Endothelial cell of umbilical vein (primary cell): ENCODE measurements around the gene ALG12. TPM values are rescaled to one million over a fixed set of nuclear protein-coding genes. Genes with fewer than 3 reads are reported as not detected.
"Not testable (repeated sequence)": the region's sequence is repeated elsewhere in the genome, so short reads cannot be mapped to it uniquely, and the experiment has no call there.

Experiments used
- BruUV-seq: library from RNA; stranded (reverse); fragments of 400-500 nt; replicated peaks from 2 replicates; lab custom pipeline; 2021; lab: Mats Ljungman, UMichigan
- CTCF ChIA-PET: fragments of 300-600, 350-600 bp; sonication (Branson Sonifier 250); formaldehyde crosslinking; loops from one replicate; lab custom pipeline; 2021; ENCODE audit warnings: antibody characterized with exemption, inconsistent platforms; lab: Charles Lee
- POLR2A ChIA-PET: fragments of 300-600, 350-600 bp; sonication (Branson Sonifier 250); formaldehyde crosslinking; loops from one replicate; lab custom pipeline; 2021; ENCODE audit warnings: antibody characterized with exemption, inconsistent platforms; lab: Charles Lee
- DNase-seq: peaks from one replicate; pipeline ENCODE4 v3.0.0-alpha.2; 2011; ENCODE audit warnings: low read depth, low spot score
- FAIRE-seq: peaks from 2 replicates; lab custom pipeline; 2011; peaks lifted over from hg19 to GRCh38; lab: Jason Lieb, UNC
- H2AFZ ChIP-seq: 2 replicates; pipeline ENCODE4 v1.6.0; 2012; ENCODE audit warnings: low read depth, low read length, control low read depth, inconsistent platforms
- H3K27ac ChIP-seq: 2 replicates; pipeline ENCODE4 v1.5.1; 2011; ENCODE audit warnings: low read depth, mild to moderate bottlenecking, control low read depth, low read length, moderate library complexity; ENCODE audit not compliant: insufficient read depth
- H3K27me3 ChIP-seq, 2 experiments: 2 replicates each; pipeline versions ENCODE4 v1.6.0 to v1.6.1; 2011; ENCODE audit warnings: low read length in 2 of 2, mixed read lengths in 1 of 2; ENCODE audit not compliant: control insufficient read depth in 2 of 2, insufficient read depth in 2 of 2
- H3K36me3 ChIP-seq, 2 experiments: 2 replicates in 1 of 2; 3 replicates in 1 of 2; pipeline ENCODE4 v1.5.1; 2011; ENCODE audit warnings: low read length in 2 of 2, mild to moderate bottlenecking in 1 of 2, moderate library complexity in 1 of 2; ENCODE audit not compliant: control insufficient read depth in 2 of 2, insufficient read depth in 2 of 2; ENCODE audit errors: extremely low read depth in 1 of 2
- H3K4me1 ChIP-seq: 3 replicates; pipeline ENCODE4 v1.5.1; 2011; ENCODE audit warnings: mild to moderate bottlenecking, low read length; ENCODE audit not compliant: control insufficient read depth, insufficient read depth; ENCODE audit errors: extremely low read depth
- H3K4me2 ChIP-seq: 2 replicates; pipeline ENCODE4 v1.6.1; 2011; ENCODE audit warnings: low read length, control low read depth, mixed read lengths; ENCODE audit not compliant: insufficient read depth
- H3K4me3 ChIP-seq, 3 experiments: fragments of 200-600 bp in 1 of 3; sonication (generic), shearing (Covaris generic) in 1 of 3; replicated peaks in 1 of 3; 2 replicates each; pipeline ENCODE4 v1.5.1; 2011 to 2016; ENCODE audit warnings: control low read depth in 3 of 3, low read length in 3 of 3, mild to moderate bottlenecking in 2 of 3, inconsistent platforms in 1 of 3, low read depth in 1 of 3, moderate library complexity in 1 of 3; ENCODE audit not compliant: insufficient read depth in 1 of 3
- H3K79me2 ChIP-seq: 2 replicates; pipeline ENCODE4 v1.6.0; 2012; ENCODE audit warnings: low read length, inconsistent platforms; ENCODE audit not compliant: control insufficient read depth, insufficient read depth
- H3K9ac ChIP-seq: replicated peaks from 2 replicates; pipeline ENCODE3; 2011; ENCODE audit warnings: low read length, control low read depth; ENCODE audit not compliant: insufficient read depth; ENCODE audit errors: extremely low read depth
- H3K9me1 ChIP-seq: replicated peaks from 3 replicates; pipeline ENCODE4 v1.6.0; 2011; ENCODE audit warnings: mild to moderate bottlenecking, low read length; ENCODE audit not compliant: control insufficient read depth, insufficient read depth; ENCODE audit errors: extremely low read depth
- H3K9me3 ChIP-seq: replicated peaks from 2 replicates; pipeline ENCODE4 v1.5.1; 2012; ENCODE audit warnings: low read length, inconsistent platforms; ENCODE audit not compliant: control insufficient read depth, insufficient read depth
- H4K20me1 ChIP-seq: replicated peaks from 2 replicates; pipeline ENCODE3; 2011; ENCODE audit warnings: mild to moderate bottlenecking, low read length; ENCODE audit not compliant: control insufficient read depth, insufficient read depth; ENCODE audit errors: extremely low read depth
- FOS ChIP-seq: IDR thresholded peaks from 2 replicates; pipeline ENCODE4 v1.6.1; 2011; ENCODE audit warnings: mild to moderate bottlenecking, low read length, moderate library complexity, borderline replicate concordance; ENCODE audit not compliant: insufficient read depth
- JUN ChIP-seq: IDR thresholded peaks from 2 replicates; pipeline ENCODE4 v1.6.1; 2011; ENCODE audit warnings: borderline replicate concordance, low read depth; ENCODE audit not compliant: insufficient read length, insufficient read depth
- POLR2A ChIP-seq: IDR thresholded peaks from 2 replicates; pipeline ENCODE4 v1.6.1; 2012; ENCODE audit warnings: low read depth, mild to moderate bottlenecking, control low read depth, low read length
- POLR2AphosphoS5 ChIP-seq: IDR thresholded peaks from 2 replicates; pipeline ENCODE4 v1.6.1; 2012; ENCODE audit warnings: low read depth, mild to moderate bottlenecking, control low read depth, low read length, moderate library complexity; ENCODE audit not compliant: insufficient read depth
- dilution Hi-C: fragments of 300-500 bp; cut with MboI; formaldehyde crosslinking; loops from one replicate; pipeline ENCODE4 v1.15.0; 2019; ENCODE audit warnings: low sequenced_read_pairs; ENCODE audit not compliant: extremely low pct_ligation_motif_present
- intact Hi-C: fragments of 100-400 bp; cut with micrococcal nuclease; formaldehyde crosslinking; loops from one replicate; pipeline ENCODE4 v1.10.0; 2022
- polyA plus RNA-seq, 4 experiments: library from polyadenylated mRNA; depleted of rRNA in 3 of 4; stranded (reverse) in 3 of 4; unstranded in 1 of 4; fragments of >200 nt; gene quantifications; 2 replicates each; pipeline versions ENCODE4 v1.2.1 to v1.2.3, GENCODE V29; 2011 to 2012; ENCODE audit warnings: missing spikeins in 1 of 4
- total RNA-seq: library from RNA; stranded (reverse); gene quantifications from 2 replicates; pipeline ENCODE4 v1.2.3, GENCODE V29; 2021

ALG12 gene
- total and polyA plus RNA-seq, 2 donors (not counting 3 experiments of a cell fraction or from before 2014, with no cell fraction given), result 14.6 to 18.0 TPM

- peak; percentile 97 for DNase-seq
- ChIA-PET POLR2A (no interaction called here), CTCF (no interaction called here)
- Histone ChIP-seq H3K9me3 (no peaks in the 10 kb centered on the region), H3K79me2 (peaks cover 40% of the 10 kb centered on the region), H3K9me1 (no peaks in the 10 kb centered on the region), H3K27ac (peak within 1 kb of the TSS; percentile 74), H3K27me3 (peaks cover 8 to 22% of the 10 kb centered on the region in 2 experiments), H3K9ac (peak within 1 kb of the TSS; percentile 94), H4K20me1 (peaks cover 7% of the 10 kb centered on the region), H3K4me3 (peak within 1 kb of the TSS; percentile 83 to 99 (median 86)), H3K36me3 (no peaks in the 10 kb centered on the region), H3K4me1 (peaks cover 22% of the 10 kb centered on the region), H2AFZ (peak within 1 kb of the TSS; percentile 98), H3K4me2 (peak within 1 kb of the TSS; percentile 97)
- intact Hi-C loops, result loop anchor here (1.0 to 5.0 kb wide), 3 partner anchors 25 to 259 kb away; partner anchors contain the start of genes ALG12 and CRELD2
- dilution Hi-C loops, result no loop called here
- TSS peak; percentile 50 for BruUV-seq
- TF ChIP-seq POLR2AphosphoS5 (peak; percentile 60), FOS (no peak), JUN (no peak), POLR2A (peak; percentile 78)
- peak; percentile 89 for FAIRE-seq
Observed at GRCh38 chr22:49852898-49853894, 65.0 kb downstream of the ALG12 start, which contains the start of gene ZBED4. TSS of gene ZBED4 (plus strand) at chr22:49853844. CDS start at chr22:49883663, 29,819 bp downstream.

- DNase-seq, H3K9me3 ChIP-seq, POLR2A ChIA-PET, FAIRE-seq, H4K20me1 ChIP-seq, BruUV-seq, CTCF ChIA-PET, H3K36me3 ChIP-seq, H3K27ac ChIP-seq, dilution Hi-C loops, H3K9me1 ChIP-seq: not testable (repeated sequence)
- H3K4me2 ChIP-seq, result peak overlapping the region; percentile 97
- H3K4me3 ChIP-seq, result peak overlapping the region; percentile 70 to 86 (median 83)
- intact Hi-C loops, result loop anchor here (5.0 kb wide), 1 partner anchor 260 kb away; no protein-coding TSS in a partner anchor
- H2AFZ ChIP-seq, result peak overlapping the region; percentile 98
- H3K27me3 ChIP-seq, result peaks cover 15 to 28% of the 10 kb centered on the region in 2 experiments
- H3K9ac ChIP-seq, result peak overlapping the region; percentile 85
- H3K4me1 ChIP-seq, result peaks cover 22% of the 10 kb centered on the region
- H3K79me2 ChIP-seq, result peaks cover 34% of the 10 kb centered on the region
Observed at GRCh38 chr22:49852568-49852897, 65.7 kb downstream of the ALG12 start.
